Smooth muscle cell (in vitro differentiated cells): ENCODE data around the gene HSD17B11. TPM values are rescaled to one million over a fixed set of nuclear protein-coding genes. Genes with fewer than 3 reads are reported as not detected.
A peak's percentile ranks its signal among the peaks of the same experiment; 100 is the strongest.

Source experiments
- DNase-seq: peaks from one replicate; lab custom pipeline; 2025; ENCODE audit not compliant: unreplicated experiment; lab: John Stamatoyannopoulos, UW
- H2AFZ ChIP-seq: fragments of 200-600 bp; sonication (generic); 2 replicates; pipeline ENCODE4 v1.6.0; 2016; ENCODE audit warnings: antibody characterized with exemption, low read depth, mild to moderate bottlenecking
- H3F3A ChIP-seq: fragments of 200-600 bp; sonication (generic); 2 replicates; pipeline ENCODE4 v1.6.0; 2017; ENCODE audit warnings: antibody characterized with exemption, low read depth
- H3K27ac ChIP-seq: fragments of 200-600 bp; sonication (generic); 2 replicates; pipeline ENCODE4 v1.5.1; 2016; ENCODE audit warnings: low read depth, mild to moderate bottlenecking
- H3K27me3 ChIP-seq: fragments of 200-600 bp; sonication (generic); 2 replicates; pipeline ENCODE4 v1.6.1; 2016; ENCODE audit warnings: low read depth, mild to moderate bottlenecking
- H3K36me3 ChIP-seq: fragments of 200-600 bp; sonication (generic); 2 replicates; pipeline ENCODE4 v1.5.1; 2016; ENCODE audit warnings: low read depth
- H3K4me1 ChIP-seq: fragments of 200-600 bp; sonication (generic); 2 replicates; pipeline ENCODE4 v1.5.1; 2016; ENCODE audit warnings: low read depth
- H3K4me2 ChIP-seq: fragments of 200-600 bp; sonication (generic); 2 replicates; pipeline ENCODE4 v1.6.0; 2016; ENCODE audit warnings: mild to moderate bottlenecking
- H3K4me3 ChIP-seq: fragments of 200-600 bp; sonication (generic); 2 replicates; pipeline ENCODE4 v1.5.1; 2016; ENCODE audit warnings: mild to moderate bottlenecking
- H3K79me2 ChIP-seq: fragments of 200-600 bp; sonication (generic); 2 replicates; pipeline ENCODE4 v1.6.0; 2016; ENCODE audit warnings: low read depth, mild to moderate bottlenecking
- H3K9ac ChIP-seq: fragments of 200-600 bp; sonication (generic); 2 replicates; pipeline ENCODE4 v1.6.0; 2016; ENCODE audit warnings: low read depth
- H3K9me3 ChIP-seq: fragments of 200-600 bp; sonication (generic); replicated peaks from 2 replicates; pipeline ENCODE4 v1.5.1; 2016; ENCODE audit warnings: low read depth
- H4K20me1 ChIP-seq: fragments of 200-600 bp; sonication (generic); 2 replicates; pipeline ENCODE4 v1.6.0; 2016; ENCODE audit warnings: low read depth
- WGBS: methylation state at CpG from one replicate; pipeline ENCODE4 v1.1.7; 2016; ENCODE audit warnings: low lambda C conversion rate; 5-methylcytosine and 5-hydroxymethylcytosine counted together
- polyA plus RNA-seq: library from polyadenylated mRNA; unstranded; fragments of >200 nt; fragmentation: Nextera tagmentation; extraction: Ambion mirVana; gene quantifications from 2 replicates; pipeline ENCODE4 v1.2.1, GENCODE V29; 2016
- total RNA-seq: library from RNA; depleted of rRNA; stranded (reverse); fragments of >200 nt; gene quantifications from 2 replicates; pipeline ENCODE4 v1.2.3, GENCODE V29; 2014
- TF ChIP-seq, protein P1 (sequence below): fragments of 200-600 bp; sonication (generic); IDR thresholded peaks from 2 replicates; pipeline ENCODE4 v1.5.1; 2017; ENCODE audit warnings: borderline replicate concordance, mild to moderate bottlenecking, antibody characterized with exemption; ENCODE audit not compliant: insufficient read depth, poor library complexity, severe bottlenecking

HSD17B11 gene
- total and polyA plus RNA-seq, 2 experiments from 2014 or later, result 12.8 to 52.2 TPM

DNA sequence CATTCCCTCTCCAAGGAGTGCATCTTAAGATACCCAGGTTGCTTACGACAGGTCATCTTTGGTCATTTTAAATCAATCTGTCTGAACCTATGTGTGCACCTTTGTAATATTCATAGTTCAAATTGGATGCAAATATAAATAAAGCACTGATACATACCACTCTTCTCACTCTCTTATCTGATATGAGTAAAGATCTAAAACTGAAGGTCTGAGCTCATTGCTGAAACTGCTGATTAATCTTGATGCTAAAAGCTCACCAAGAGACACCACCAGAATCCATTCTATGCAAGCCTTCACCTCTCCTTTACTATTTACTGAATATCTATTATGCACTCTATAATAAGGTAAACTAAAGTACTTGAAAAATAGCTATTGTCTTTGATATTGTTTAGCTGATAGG is 84.9 kb downstream of the HSD17B11 start:
- Histone ChIP-seq H4K20me1 (no peaks in the 10 kb centered on the region), H3K79me2 (no peaks in the 10 kb centered on the region), H2AFZ (no peak overlapping the region), H3K27me3 (no peaks in the 10 kb centered on the region), H3K9me3 (no peaks in the 10 kb centered on the region), H3K4me2 (no peak overlapping the region), H3K36me3 (no peaks in the 10 kb centered on the region), H3K27ac (no peak overlapping the region), H3F3A (no peaks in the 10 kb centered on the region), H3K4me3 (no peak overlapping the region), H3K9ac (no peak overlapping the region), H3K4me1 (no peaks in the 10 kb centered on the region)
- WGBS, result 97% methylated on average over 1 of the region's 1 CpG
- TF ChIP-seq, protein P1, sequence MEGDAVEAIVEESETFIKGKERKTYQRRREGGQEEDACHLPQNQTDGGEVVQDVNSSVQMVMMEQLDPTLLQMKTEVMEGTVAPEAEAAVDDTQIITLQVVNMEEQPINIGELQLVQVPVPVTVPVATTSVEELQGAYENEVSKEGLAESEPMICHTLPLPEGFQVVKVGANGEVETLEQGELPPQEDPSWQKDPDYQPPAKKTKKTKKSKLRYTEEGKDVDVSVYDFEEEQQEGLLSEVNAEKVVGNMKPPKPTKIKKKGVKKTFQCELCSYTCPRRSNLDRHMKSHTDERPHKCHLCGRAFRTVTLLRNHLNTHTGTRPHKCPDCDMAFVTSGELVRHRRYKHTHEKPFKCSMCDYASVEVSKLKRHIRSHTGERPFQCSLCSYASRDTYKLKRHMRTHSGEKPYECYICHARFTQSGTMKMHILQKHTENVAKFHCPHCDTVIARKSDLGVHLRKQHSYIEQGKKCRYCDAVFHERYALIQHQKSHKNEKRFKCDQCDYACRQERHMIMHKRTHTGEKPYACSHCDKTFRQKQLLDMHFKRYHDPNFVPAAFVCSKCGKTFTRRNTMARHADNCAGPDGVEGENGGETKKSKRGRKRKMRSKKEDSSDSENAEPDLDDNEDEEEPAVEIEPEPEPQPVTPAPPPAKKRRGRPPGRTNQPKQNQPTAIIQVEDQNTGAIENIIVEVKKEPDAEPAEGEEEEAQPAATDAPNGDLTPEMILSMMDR, result no peak
- DNase-seq, result no peak

DNA sequence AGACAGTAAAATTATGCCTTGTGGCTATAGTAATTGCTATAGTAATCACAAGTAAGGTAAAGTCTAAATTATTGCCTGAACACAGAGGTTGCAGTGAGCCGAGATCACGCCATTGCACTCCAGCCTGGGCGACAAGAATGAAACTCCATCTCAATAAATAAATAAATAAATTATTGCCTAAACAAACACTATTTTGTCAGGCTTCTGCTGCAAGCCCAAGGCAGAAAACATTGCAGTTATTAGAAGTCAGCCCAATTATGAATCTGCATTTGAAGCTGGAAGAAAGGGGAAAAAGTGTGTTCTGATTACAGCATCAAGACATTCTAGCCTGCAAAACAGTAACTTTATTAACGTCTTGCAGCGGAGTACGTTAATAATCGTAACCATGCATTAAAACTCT is 85.4 kb downstream of the HSD17B11 start:
- Histone ChIP-seq H2AFZ (no peak overlapping the region), H3F3A (no peaks in the 10 kb centered on the region), H3K4me2 (no peak overlapping the region), H3K9me3 (no peaks in the 10 kb centered on the region), H3K9ac (no peak overlapping the region), H3K4me3 (no peak overlapping the region), H3K27me3 (no peaks in the 10 kb centered on the region), H3K79me2 (no peaks in the 10 kb centered on the region), H3K4me1 (no peaks in the 10 kb centered on the region), H4K20me1 (no peaks in the 10 kb centered on the region), H3K36me3 (no peaks in the 10 kb centered on the region), H3K27ac (no peak overlapping the region)
- no peak for DNase-seq
- WGBS, result 94% methylated on average over 7 of the region's 7 CpGs
- TF ChIP-seq, protein P1, result no peak

DNA sequence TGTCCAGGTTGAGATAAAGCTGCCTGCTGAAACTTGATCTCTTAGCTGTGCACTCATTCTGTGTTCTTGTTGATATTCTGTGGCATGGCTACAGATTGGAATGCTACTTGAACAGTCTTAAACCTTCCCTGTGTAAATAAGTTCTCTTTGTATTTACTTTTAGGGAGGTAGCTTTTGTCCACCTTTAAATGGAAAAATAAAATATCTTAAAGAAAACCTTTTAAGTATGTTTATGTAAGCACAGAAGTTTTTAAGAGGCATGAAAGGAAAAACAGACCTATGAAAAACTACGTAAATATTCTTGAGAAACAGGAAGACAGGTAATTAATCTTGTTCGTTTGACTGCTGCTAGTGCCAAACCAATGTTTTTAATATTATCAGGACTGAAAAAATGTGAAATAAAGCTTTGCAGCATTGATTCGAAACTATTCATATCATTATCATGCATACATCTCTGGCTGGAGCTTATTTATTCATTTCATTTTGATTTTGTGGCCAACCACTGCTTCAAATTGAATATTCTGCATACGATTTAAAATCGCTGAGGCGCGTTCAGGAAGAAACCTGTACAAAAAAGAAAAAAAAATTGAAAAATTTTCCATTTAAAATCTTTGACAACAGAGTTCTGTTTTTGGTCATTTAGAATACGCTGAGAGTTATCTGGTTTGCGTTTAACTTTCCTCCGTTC is 86.1 kb downstream of the HSD17B11 start:
- H3K4me3 ChIP-seq, result peak overlapping the region; percentile 13
- H3K79me2 ChIP-seq, result no peaks in the 10 kb centered on the region
- DNase-seq, result no peak
- TF ChIP-seq, protein P1, result no peak
- no peaks in the 10 kb centered on the region for H3F3A ChIP-seq
- H2AFZ ChIP-seq, result peak overlapping the region; percentile 30
- no peaks in the 10 kb centered on the region for H3K36me3 ChIP-seq
- WGBS, result 87% methylated on average over 10 of the region's 10 CpGs
- no peaks in the 10 kb centered on the region for H4K20me1 ChIP-seq
- H3K27me3 ChIP-seq, result no peaks in the 10 kb centered on the region
- H3K9ac ChIP-seq, result no peak overlapping the region
- H3K27ac ChIP-seq, result no peak overlapping the region
- no peaks in the 10 kb centered on the region for H3K4me1 ChIP-seq
- H3K9me3 ChIP-seq, result no peaks in the 10 kb centered on the region
- H3K4me2 ChIP-seq, result no peak overlapping the region

DNA sequence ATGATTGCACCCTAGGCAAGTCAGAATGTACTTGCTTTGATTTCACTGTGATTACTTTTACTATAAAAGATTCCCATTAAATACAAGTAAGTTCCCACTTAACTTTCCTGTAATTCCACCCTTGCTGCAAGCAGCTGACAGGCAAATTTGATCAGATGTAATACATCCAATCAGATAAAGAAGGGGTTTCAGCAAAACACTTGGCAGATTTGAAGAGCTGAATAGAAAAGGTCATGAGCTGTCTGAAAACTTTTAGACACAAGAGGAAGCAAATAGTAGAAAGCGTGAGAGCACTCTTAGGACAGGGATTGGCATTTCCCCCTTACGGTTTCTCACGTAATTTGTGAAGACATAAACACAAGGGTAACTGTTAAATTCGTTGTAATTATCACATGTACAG is 91.1 kb downstream of the HSD17B11 start:
- Histone ChIP-seq H3K27ac (no peak overlapping the region), H3F3A (no peaks in the 10 kb centered on the region), H3K4me1 (no peaks in the 10 kb centered on the region), H3K36me3 (no peaks in the 10 kb centered on the region), H3K9ac (no peak overlapping the region), H3K27me3 (no peaks in the 10 kb centered on the region), H3K4me3 (no peak overlapping the region), H3K4me2 (no peak overlapping the region), H3K79me2 (no peaks in the 10 kb centered on the region), H2AFZ (no peak overlapping the region), H3K9me3 (no peaks in the 10 kb centered on the region), H4K20me1 (no peaks in the 10 kb centered on the region)
- DNase-seq, result no peak
- 96% methylated on average over 4 of the region's 4 CpGs for WGBS
- TF ChIP-seq, protein P1, result no peak
